OCI-LY7 (cell line): ENCODE data around the gene LARGE1.

ENCODE experiments used
- CTCF ChIP-seq: fragments of 200-600 bp; sonication (generic); conservative IDR thresholded peaks from 2 replicates; pipeline ENCODE4 v1.5.1; 2014; ENCODE audit warnings: mild to moderate bottlenecking, antibody characterized with exemption, low read length, moderate library complexity, mixed read lengths
- EZH2phosphoT487 ChIP-seq: fragments of 200-600 bp; sonication (generic); IDR thresholded peaks from 2 replicates; pipeline ENCODE4 v1.6.1; 2018; ENCODE audit warnings: low read depth, borderline replicate concordance, mild to moderate bottlenecking, mixed run types, antibody characterized with exemption, low read length, moderate library complexity, mixed read lengths

DNA sequence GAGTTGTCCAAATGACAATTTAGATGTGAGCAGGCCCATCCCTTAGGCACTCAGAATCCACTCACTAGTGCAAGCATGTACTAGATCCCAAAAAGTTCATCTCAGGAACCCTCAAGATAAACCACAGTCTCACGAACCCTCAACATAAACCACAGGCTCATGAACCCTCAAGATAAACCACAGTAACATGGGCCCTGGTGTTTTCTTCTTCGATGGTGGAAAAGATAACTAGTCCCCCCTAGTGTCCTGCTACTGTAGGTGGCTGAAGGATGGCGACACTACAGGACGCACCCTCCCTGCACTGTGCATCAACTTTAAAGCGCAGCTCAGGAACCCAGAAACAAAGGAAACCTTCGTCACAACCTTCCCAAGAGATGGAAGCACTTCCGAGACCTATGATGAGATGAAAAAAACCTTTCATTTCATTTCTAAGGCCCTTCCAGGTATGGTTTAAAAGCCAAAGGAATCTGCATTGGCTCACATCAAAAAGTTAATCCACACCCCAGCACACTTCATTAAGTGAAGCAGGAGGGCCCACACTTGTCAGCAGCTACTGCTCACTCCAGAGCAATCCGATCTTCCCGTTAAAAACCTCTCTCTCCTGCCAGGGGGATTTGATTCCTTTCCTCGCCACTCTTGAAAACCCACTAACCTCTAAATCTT, 2.4 kb downstream of the LARGE1 start:
- TF ChIP-seq CTCF (peak; percentile 82), EZH2phosphoT487 (no peak)
